ENCODE results near the gene ZYG11A. TPM values are rescaled to one million over a fixed set of nuclear protein-coding genes. Genes with fewer than 3 reads are reported as not detected.
"Not testable (repeated sequence)": the region's sequence is repeated elsewhere in the genome, so short reads cannot be mapped to it uniquely, and the experiment has no call there.

Gene ZYG11A
- total and polyA plus RNA-seq, 2 of the 8 experiments (the other 6 are each of a cell fraction or from before 2014, with no cell fraction given) = 0.89 to 2.6 TPM

DNA sequence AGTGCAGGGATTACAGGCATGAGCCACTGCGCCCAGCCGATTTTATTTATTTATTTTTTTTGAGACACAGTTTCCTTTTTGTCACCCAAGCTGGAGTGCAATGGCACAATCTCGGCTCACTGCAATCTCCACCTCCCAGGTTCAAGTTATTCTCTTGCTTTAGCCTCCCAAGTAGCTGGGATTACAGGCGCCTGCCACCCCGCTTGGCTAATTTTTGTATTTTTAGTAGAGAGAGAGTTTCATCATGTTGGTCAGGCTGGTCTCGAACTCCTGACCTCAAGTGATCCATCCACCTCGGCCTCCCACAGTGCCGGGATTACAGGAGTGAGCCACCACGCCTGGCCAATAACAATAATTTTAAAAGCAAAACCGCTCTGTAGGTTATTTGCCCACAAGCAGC lies 3.4 kb upstream of the ZYG11A start:
- H4K20me1 ChIP-seq (replicated peaks in 1 of 2; ENCODE audit: control insufficient read depth in 1 of 2, insufficient read depth in 2 of 2, low read length in 2 of 2); H3K14ac ChIP-seq (ENCODE audit: insufficient read length); H3K4me1 ChIP-seq (replicated peaks in 1 of 4; ENCODE audit: control insufficient read depth in 3 of 4, insufficient read depth in 4 of 4, low read length in 3 of 4); H3K27ac ChIP-seq (ENCODE audit: low read depth, low read length); H2AK5ac ChIP-seq (ENCODE audit: low read depth, low read length); H3K4ac ChIP-seq (replicated peaks; ENCODE audit: insufficient read length, low read depth, low read length); H2BK20ac ChIP-seq (ENCODE audit: low read length); POLR2A ChIA-PET (ENCODE audit: partially characterized antibody); DNase-seq (ENCODE audit: low read depth in 1 of 2, low spot score in 2 of 2); H3K56ac ChIP-seq (replicated peaks; ENCODE audit: insufficient read length, low read depth, low read length); H3K79me2 ChIP-seq (ENCODE audit: control insufficient read depth in 1 of 2, insufficient read depth in 2 of 2, low read length in 2 of 2); H2BK12ac ChIP-seq (ENCODE audit: low read depth, low read length); H2BK15ac ChIP-seq (ENCODE audit: low read length); FAIRE-seq; H4K8ac ChIP-seq (ENCODE audit: extremely low read depth, insufficient read depth, low read length); H2BK5ac ChIP-seq (ENCODE audit: low read depth, low read length); H3K23me2 ChIP-seq (ENCODE audit: low read depth, low read length); H3K9ac ChIP-seq (replicated peaks in 1 of 4; ENCODE audit: extremely low read depth in 1 of 4, low read depth in 3 of 4, low read length in 3 of 4); H3K4me3 ChIP-seq (ENCODE audit: extremely low read depth in 1 of 4, insufficient read depth in 2 of 4, low read depth in 3 of 4, low read length in 4 of 4); H2AFZ ChIP-seq (ENCODE audit: low read length); H3K9me3 ChIP-seq (ENCODE audit: insufficient read depth in 2 of 2, low read depth in 1 of 2, low read length in 1 of 2); CTCF ChIA-PET (ENCODE audit: partially characterized antibody); H2BK120ac ChIP-seq (replicated peaks; ENCODE audit: low read depth, low read length); H4K5ac ChIP-seq (ENCODE audit: insufficient read length, low read depth, low read length); H3K23ac ChIP-seq (ENCODE audit: insufficient read length); H3K18ac ChIP-seq (ENCODE audit: extremely low read depth, low read length); H4K91ac ChIP-seq (replicated peaks; ENCODE audit: insufficient read length, low read length); H3K36me3 ChIP-seq (ENCODE audit: control insufficient read depth in 2 of 4, insufficient read depth in 4 of 4, low read length in 3 of 4); H3K79me1 ChIP-seq (ENCODE audit: low read depth, low read length); H3K4me2 ChIP-seq (ENCODE audit: insufficient read depth in 1 of 2, low read depth in 2 of 2, low read length in 2 of 2): not testable (repeated sequence)
- peaks cover 11 to 25% (median 18%) of the 10 kb centered on the region in 4 experiments for H3K27me3 ChIP-seq (replicated peaks in 1 of 4; ENCODE audit: control insufficient read depth in 3 of 4, extremely low read depth in 1 of 4, insufficient read depth in 3 of 4, low read length in 3 of 4)
- WGBS, 2 experiments (ENCODE audit: extremely low coverage in 1 of 2, insufficient coverage in 1 of 2, insufficient read length in 1 of 2, insufficient replicate concordance in 2 of 2, low coverage in 1 of 2, low lambda C conversion rate in 2 of 2, missing lambda C conversion rate in 1 of 2) = 89% methylated on average over 10 of the region's 10 CpGs; no CpG with 5 or more reads in 1 of the 2 experiments

DNA sequence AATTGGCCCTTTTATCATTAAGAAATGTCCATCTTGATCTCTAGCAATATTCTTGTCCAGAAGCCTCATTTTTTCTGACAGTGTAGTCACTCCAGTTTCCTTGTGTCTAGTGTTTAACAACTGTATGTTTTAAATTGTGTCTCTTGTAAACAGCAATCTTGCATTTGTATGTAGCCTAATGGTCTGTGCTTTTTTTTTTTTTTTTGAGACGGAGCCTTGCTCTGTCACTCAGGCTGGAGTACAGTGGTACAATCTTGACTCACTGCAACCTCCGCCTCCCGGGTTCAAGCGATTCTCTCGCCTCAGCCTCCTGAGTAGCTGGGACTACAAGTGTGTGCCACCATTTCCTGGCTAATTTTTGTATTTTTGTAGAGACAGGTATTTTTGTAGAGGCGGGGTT lies 2.6 kb downstream of the ZYG11A start:
- H3K79me1 ChIP-seq (ENCODE audit: low read depth, low read length); FAIRE-seq; H3K36me3 ChIP-seq (ENCODE audit: control insufficient read depth in 2 of 4, insufficient read depth in 4 of 4, low read length in 3 of 4); H2BK20ac ChIP-seq (ENCODE audit: low read length); POLR2A ChIA-PET (ENCODE audit: partially characterized antibody); H2BK15ac ChIP-seq (ENCODE audit: low read length); H3K4me3 ChIP-seq (ENCODE audit: extremely low read depth in 1 of 4, insufficient read depth in 2 of 4, low read depth in 3 of 4, low read length in 4 of 4); H3K23ac ChIP-seq (ENCODE audit: insufficient read length); H2BK120ac ChIP-seq (replicated peaks; ENCODE audit: low read depth, low read length); H3K18ac ChIP-seq (ENCODE audit: extremely low read depth, low read length); H3K14ac ChIP-seq (ENCODE audit: insufficient read length); H3K9ac ChIP-seq (replicated peaks in 1 of 4; ENCODE audit: extremely low read depth in 1 of 4, low read depth in 3 of 4, low read length in 3 of 4); H3K4ac ChIP-seq (replicated peaks; ENCODE audit: insufficient read length, low read depth, low read length); H2AFZ ChIP-seq (ENCODE audit: low read length); CTCF ChIA-PET (ENCODE audit: partially characterized antibody); H3K4me2 ChIP-seq (ENCODE audit: insufficient read depth in 1 of 2, low read depth in 2 of 2, low read length in 2 of 2); H4K5ac ChIP-seq (ENCODE audit: insufficient read length, low read depth, low read length); H3K27ac ChIP-seq (ENCODE audit: low read depth, low read length); H2BK5ac ChIP-seq (ENCODE audit: low read depth, low read length); H2BK12ac ChIP-seq (ENCODE audit: low read depth, low read length); H4K8ac ChIP-seq (ENCODE audit: extremely low read depth, insufficient read depth, low read length); H4K91ac ChIP-seq (replicated peaks; ENCODE audit: insufficient read length, low read length); H3K79me2 ChIP-seq (ENCODE audit: control insufficient read depth in 1 of 2, insufficient read depth in 2 of 2, low read length in 2 of 2); H4K20me1 ChIP-seq (replicated peaks in 1 of 2; ENCODE audit: control insufficient read depth in 1 of 2, insufficient read depth in 2 of 2, low read length in 2 of 2); DNase-seq (ENCODE audit: low read depth in 1 of 2, low spot score in 2 of 2); H3K23me2 ChIP-seq (ENCODE audit: low read depth, low read length); H3K56ac ChIP-seq (replicated peaks; ENCODE audit: insufficient read length, low read depth, low read length); H3K9me3 ChIP-seq (ENCODE audit: insufficient read depth in 2 of 2, low read depth in 1 of 2, low read length in 1 of 2); H2AK5ac ChIP-seq (ENCODE audit: low read depth, low read length); H3K4me1 ChIP-seq (replicated peaks in 1 of 4; ENCODE audit: control insufficient read depth in 3 of 4, insufficient read depth in 4 of 4, low read length in 3 of 4): not testable (repeated sequence)
- WGBS, 2 experiments (ENCODE audit: extremely low coverage in 1 of 2, insufficient coverage in 1 of 2, insufficient read length in 1 of 2, insufficient replicate concordance in 2 of 2, low coverage in 1 of 2, low lambda C conversion rate in 2 of 2, missing lambda C conversion rate in 1 of 2) = 70% methylated on average over 5 of the region's 6 CpGs; no CpG with 5 or more reads in 1 of the 2 experiments
- peaks cover 11 to 26% (median 20%) of the 10 kb centered on the region in 4 experiments for H3K27me3 ChIP-seq (replicated peaks in 1 of 4; ENCODE audit: control insufficient read depth in 3 of 4, extremely low read depth in 1 of 4, insufficient read depth in 3 of 4, low read length in 3 of 4)
